ENCODE measurements around the gene UGT2B11. TPM values are rescaled to one million over a fixed set of nuclear protein-coding genes. Genes with fewer than 3 reads are reported as not detected.
"Not testable (repeated sequence)": the region's sequence is repeated elsewhere in the genome, so short reads cannot be mapped to it uniquely, and the experiment has no call there.

UGT2B11 gene
- not detected in 2 replicates for total RNA-seq

- DNase-seq (ENCODE audit: low read depth in 2 of 2) = no peak
These were observed at the start of gene UGT2B11 for GRCh38 chr4:69214716-69215115. TSS of gene UGT2B11 (minus strand) at chr4:69214748. CDS start at chr4:69214722, 26 bp downstream.

- not testable (repeated sequence) for DNase-seq (ENCODE audit: low read depth in 2 of 2)
These were observed 38.7 kb upstream of the UGT2B11 start for GRCh38 chr4:69253147-69253772.

GRCh38 chr4:69250884-69251283 lies 36.3 kb upstream of the UGT2B11 start:
- not testable (repeated sequence) for DNase-seq (ENCODE audit: low read depth in 2 of 2)

- DNase-seq (ENCODE audit: low read depth in 2 of 2) = not testable (repeated sequence)
These were observed 28.2 kb upstream of the UGT2B11 start for GRCh38 chr4:69242562-69243240.

GRCh38 chr4:69241746-69242145 lies 27.2 kb upstream of the UGT2B11 start:
- DNase-seq (ENCODE audit: low read depth in 2 of 2) = not testable (repeated sequence)

GRCh38 chr4:69240787-69241186 lies 26.2 kb upstream of the UGT2B11 start:
- not testable (repeated sequence) for DNase-seq (ENCODE audit: low read depth in 2 of 2)

- no peak for DNase-seq (ENCODE audit: low read depth in 2 of 2)
These were observed 25.1 kb upstream of the UGT2B11 start for GRCh38 chr4:69239557-69240168.

- DNase-seq (ENCODE audit: low read depth in 2 of 2) = no peak
These were observed 24.5 kb upstream of the UGT2B11 start for GRCh38 chr4:69239092-69239491.

- no peak for DNase-seq (ENCODE audit: low read depth in 2 of 2)
These were observed 10.3 kb upstream of the UGT2B11 start for GRCh38 chr4:69224891-69225290.

GRCh38 chr4:69223277-69223676 lies 8.7 kb upstream of the UGT2B11 start:
- DNase-seq (ENCODE audit: low read depth in 2 of 2) = not testable (repeated sequence)

- not testable (repeated sequence) for DNase-seq (ENCODE audit: low read depth in 2 of 2)
These were observed 3.9 kb upstream of the UGT2B11 start for GRCh38 chr4:69218491-69218890.

GRCh38 chr4:69210911-69211310 lies 3.6 kb downstream of the UGT2B11 start:
- DNase-seq (ENCODE audit: low read depth in 2 of 2) = no peak

GRCh38 chr4:69198506-69198905 lies 16.0 kb downstream of the UGT2B11 start:
- DNase-seq (ENCODE audit: low read depth in 2 of 2) = not testable (repeated sequence)

GRCh38 chr4:69196209-69196965 lies 18.2 kb downstream of the UGT2B11 start:
- DNase-seq (ENCODE audit: low read depth in 2 of 2) = no peak

- DNase-seq (ENCODE audit: low read depth in 2 of 2) = no peak
These were observed 20.4 kb downstream of the UGT2B11 start for GRCh38 chr4:69194166-69194565.

GRCh38 chr4:69191905-69192304 lies 22.6 kb downstream of the UGT2B11 start:
- DNase-seq (ENCODE audit: low read depth in 2 of 2) = not testable (repeated sequence)

- DNase-seq (ENCODE audit: low read depth in 2 of 2) = not testable (repeated sequence)
These were observed 23.9 kb downstream of the UGT2B11 start for GRCh38 chr4:69190621-69191020.

- DNase-seq (ENCODE audit: low read depth in 2 of 2) = not testable (repeated sequence)
These were observed 32.9 kb downstream of the UGT2B11 start for GRCh38 chr4:69181519-69182169.

GRCh38 chr4:69179817-69180216 lies 34.7 kb downstream of the UGT2B11 start:
- not testable (repeated sequence) for DNase-seq (ENCODE audit: low read depth in 2 of 2)

GRCh38 chr4:69178751-69179205 lies 35.8 kb downstream of the UGT2B11 start:
- DNase-seq (ENCODE audit: low read depth in 2 of 2) = not testable (repeated sequence)

Data from dermis microvascular lymphatic vessel endothelial cell (primary cell).